WI38 (cell line): Measurements from ENCODE around the gene TEX10.

Experiments
- H3K4me3 ChIP-seq: 2 replicates; pipeline ENCODE4 v1.5.1; 2011; ENCODE audit warnings: low read depth, mild to moderate bottlenecking, control low read depth, low read length
- TF ChIP-seq, protein P1 (sequence below): IDR thresholded peaks from 2 replicates; pipeline ENCODE4 v1.5.1; 2012; ENCODE audit warnings: low read depth, mild to moderate bottlenecking, control low read depth, low read length

TEX10 gene

DNA sequence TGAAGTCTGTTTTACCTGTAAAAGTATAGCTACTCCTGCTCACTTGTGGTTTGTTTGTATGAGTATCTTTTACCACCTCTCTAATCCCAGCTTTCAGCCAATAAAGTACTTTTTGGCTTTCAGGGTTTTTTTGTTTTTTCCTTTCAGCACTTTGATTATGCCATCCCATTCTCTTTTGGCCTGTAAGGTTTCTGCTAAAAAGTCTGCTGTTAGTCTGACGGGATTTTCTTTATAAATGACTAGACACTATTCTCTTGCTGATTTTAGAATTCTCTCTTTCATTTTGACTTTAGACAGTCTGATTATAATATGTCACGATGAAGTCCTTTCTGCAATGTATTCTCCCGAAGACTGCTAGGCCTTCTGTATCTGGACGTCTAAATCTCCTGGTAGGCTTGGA lies 37.2 kb downstream of the TEX10 start:
- H3K4me3 ChIP-seq, result no peak overlapping the region

DNA sequence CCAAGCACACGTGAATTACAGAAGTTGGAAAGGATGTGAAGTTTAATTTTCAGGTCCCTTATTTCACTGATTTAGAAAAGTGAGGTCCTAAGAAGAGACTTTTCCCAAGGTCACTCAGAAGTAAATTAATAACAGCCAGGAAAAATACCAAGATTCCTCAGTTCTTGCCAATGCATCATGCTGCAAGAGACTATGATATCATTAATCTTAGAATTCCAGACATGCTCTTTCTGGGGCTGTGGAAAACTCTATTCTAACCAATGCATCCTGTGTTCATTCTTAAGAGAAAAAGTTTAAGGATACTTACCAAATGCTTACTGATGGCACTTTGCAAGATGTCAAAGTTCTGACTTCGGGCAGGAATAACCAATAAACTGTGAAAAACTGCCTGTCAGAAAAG lies 42.8 kb downstream of the TEX10 start:
- TF ChIP-seq, protein P1, sequence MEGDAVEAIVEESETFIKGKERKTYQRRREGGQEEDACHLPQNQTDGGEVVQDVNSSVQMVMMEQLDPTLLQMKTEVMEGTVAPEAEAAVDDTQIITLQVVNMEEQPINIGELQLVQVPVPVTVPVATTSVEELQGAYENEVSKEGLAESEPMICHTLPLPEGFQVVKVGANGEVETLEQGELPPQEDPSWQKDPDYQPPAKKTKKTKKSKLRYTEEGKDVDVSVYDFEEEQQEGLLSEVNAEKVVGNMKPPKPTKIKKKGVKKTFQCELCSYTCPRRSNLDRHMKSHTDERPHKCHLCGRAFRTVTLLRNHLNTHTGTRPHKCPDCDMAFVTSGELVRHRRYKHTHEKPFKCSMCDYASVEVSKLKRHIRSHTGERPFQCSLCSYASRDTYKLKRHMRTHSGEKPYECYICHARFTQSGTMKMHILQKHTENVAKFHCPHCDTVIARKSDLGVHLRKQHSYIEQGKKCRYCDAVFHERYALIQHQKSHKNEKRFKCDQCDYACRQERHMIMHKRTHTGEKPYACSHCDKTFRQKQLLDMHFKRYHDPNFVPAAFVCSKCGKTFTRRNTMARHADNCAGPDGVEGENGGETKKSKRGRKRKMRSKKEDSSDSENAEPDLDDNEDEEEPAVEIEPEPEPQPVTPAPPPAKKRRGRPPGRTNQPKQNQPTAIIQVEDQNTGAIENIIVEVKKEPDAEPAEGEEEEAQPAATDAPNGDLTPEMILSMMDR, result no peak
- H3K4me3 ChIP-seq, result no peak overlapping the region

More for the DNA sequence above, 37.2 kb downstream of the TEX10 start:
- TF ChIP-seq, protein P1, result no peak

DNA sequence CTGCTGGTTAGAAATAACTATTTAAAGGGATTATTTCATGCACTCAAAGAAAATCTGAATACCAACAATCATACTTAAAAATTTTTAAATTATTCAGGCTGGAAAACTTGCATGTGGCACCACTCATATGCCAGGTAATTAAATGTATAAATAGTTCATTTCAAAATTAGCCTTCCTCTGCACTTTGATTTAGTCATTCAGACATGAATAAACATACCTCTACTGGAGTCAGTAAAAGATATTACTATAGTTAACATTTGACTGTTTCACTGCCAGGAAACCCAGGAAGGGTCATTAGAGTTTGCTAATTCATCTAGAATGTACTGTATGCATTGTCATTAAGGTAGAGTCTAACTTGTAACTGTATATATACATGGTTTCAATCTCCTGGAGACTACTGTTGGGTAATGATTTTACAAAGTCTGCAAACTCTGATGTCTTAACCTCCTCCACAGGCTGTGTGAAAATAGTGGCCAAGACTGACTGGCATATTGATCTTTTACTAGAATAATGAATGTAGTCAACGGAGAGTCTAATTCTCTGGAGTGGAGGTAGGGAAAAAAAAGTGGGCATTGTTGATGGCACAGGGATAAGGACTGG lies 43.7 kb downstream of the TEX10 start:
- TF ChIP-seq, protein P1, result no peak

DNA sequence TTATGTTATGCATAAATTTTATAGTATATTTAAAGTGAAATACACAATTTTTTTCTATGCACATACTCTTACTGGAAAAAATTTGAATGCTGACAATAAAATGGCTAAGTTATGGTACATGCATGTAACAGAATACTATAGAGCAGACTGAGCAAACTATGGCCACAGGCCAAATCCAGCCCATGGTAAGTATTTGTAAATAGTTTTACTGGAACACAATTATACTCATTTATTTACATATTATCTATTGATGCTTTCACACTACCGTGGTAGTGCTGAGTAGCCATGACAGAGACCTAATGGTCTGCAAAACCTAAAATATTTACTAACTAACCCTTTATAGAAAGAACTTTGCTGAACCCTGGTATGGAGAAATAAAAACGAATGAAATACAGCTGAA lies 45.7 kb downstream of the TEX10 start:
- TF ChIP-seq, protein P1, result no peak
- no peak overlapping the region for H3K4me3 ChIP-seq

More for the DNA sequence above, 43.7 kb downstream of the TEX10 start:
- H3K4me3 ChIP-seq, result no peak overlapping the region

DNA sequence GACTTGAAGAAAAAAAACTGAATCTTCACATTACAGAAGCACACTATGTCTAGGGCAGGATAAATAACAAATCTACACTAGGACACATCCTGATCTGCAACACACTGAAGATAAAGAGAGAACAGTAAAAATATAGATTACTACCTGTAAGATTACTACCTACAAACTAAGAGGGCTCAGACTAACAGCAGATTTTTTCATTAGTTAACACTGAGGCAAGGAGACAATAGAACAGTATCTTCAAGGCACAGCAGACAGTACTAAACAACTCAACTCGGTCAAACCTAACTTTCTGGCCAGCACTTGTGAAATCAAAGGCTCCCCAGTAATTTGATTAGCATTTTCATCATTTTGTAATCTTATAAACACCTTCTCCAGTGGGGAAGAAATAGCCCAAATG lies 46.5 kb downstream of the TEX10 start:
- TF ChIP-seq, protein P1, result no peak

DNA sequence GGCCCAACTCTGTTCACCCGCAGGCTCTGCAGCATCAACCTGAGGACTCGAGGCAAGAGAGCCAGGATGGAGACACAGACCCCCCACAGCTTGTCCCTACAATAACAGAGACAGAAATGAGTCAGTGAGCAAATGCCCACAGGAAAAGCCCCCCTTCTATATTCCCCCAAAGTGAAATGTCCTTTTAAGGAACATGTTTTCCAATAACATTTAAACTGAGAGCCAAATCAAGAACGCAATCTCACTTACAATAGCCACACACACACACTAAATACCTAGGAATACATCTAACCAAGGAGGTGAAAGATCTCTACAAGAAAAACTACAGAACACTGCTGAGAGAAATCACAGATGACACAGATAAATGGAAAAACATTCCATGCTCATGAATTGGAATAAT lies 49.0 kb downstream of the TEX10 start:
- TF ChIP-seq, protein P1, result no peak
- no peak overlapping the region for H3K4me3 ChIP-seq

More for the DNA sequence above, 46.5 kb downstream of the TEX10 start:
- H3K4me3 ChIP-seq, result no peak overlapping the region

DNA sequence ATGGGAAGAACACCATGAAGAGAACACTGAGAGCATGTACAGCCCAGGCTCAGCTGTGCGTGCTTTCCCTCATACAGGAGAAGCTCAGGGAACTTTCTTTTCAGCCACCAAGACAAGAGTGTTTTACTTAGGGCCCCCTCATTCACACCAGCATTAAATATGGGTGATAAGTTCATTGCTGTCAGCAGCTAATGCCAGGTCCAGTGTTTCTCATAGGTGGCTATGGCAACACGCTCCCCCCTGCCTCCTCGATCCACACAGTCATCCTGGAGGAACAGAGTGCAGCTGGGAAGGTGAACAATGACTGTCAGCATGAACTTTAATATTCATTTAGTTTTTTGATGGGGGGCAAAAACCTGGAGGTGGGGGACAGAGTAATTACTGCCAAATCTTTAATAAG lies 54.4 kb downstream of the TEX10 start:
- H3K4me3 ChIP-seq, result no peak overlapping the region
- TF ChIP-seq, protein P1, result no peak
